ENCODE results near the gene AP3S2.

DNA sequence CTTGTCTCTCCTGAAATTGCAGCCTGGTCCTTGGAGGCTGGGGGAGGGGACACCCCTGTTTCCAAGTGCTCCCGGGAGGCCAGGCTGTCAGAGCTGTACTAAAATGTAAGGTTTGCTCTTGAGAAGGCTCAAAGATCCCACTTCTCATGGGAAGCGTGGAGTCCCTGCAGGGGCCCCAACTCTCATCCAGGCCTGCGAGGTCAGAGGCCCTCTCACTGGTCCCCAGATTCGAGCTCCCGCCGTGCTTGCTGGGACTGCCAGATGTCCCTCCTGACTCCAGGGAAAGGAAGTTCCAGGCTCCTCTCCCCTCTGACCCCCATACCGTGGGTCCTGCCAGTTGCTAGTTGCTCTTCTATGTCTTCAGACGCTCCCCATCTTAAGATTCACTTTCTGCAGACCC, 64.6 kb downstream of the AP3S2 start:
- TF ChIP-seq EZH2 (IDR thresholded peaks at IDR 0.05) (no peak), JUND (IDR thresholded peaks at IDR 0.05) (no peak), POLR2A (IDR thresholded peaks at IDR 0.05; ENCODE audit: borderline replicate concordance, extremely low read depth, insufficient read depth, insufficient read length) (no peak), POLR2AphosphoS5 (IDR thresholded peaks at IDR 0.05; ENCODE audit: low read depth, low read length) (no peak)
- TF ChIP-seq, protein P1, sequence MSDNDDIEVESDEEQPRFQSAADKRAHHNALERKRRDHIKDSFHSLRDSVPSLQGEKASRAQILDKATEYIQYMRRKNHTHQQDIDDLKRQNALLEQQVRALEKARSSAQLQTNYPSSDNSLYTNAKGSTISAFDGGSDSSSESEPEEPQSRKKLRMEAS (IDR thresholded peaks at IDR 0.05) = no peak
- TF ChIP-seq, protein P2, sequence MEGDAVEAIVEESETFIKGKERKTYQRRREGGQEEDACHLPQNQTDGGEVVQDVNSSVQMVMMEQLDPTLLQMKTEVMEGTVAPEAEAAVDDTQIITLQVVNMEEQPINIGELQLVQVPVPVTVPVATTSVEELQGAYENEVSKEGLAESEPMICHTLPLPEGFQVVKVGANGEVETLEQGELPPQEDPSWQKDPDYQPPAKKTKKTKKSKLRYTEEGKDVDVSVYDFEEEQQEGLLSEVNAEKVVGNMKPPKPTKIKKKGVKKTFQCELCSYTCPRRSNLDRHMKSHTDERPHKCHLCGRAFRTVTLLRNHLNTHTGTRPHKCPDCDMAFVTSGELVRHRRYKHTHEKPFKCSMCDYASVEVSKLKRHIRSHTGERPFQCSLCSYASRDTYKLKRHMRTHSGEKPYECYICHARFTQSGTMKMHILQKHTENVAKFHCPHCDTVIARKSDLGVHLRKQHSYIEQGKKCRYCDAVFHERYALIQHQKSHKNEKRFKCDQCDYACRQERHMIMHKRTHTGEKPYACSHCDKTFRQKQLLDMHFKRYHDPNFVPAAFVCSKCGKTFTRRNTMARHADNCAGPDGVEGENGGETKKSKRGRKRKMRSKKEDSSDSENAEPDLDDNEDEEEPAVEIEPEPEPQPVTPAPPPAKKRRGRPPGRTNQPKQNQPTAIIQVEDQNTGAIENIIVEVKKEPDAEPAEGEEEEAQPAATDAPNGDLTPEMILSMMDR (IDR thresholded peaks at IDR 0.05 in 2 of 3, conservative IDR thresholded peaks at IDR 0.05 in 1 of 3; ENCODE audit: borderline replicate concordance in 1 of 3, insufficient read depth in 1 of 3, low read depth in 2 of 3, low read length in 2 of 3) = no peak
